HepG2 (cell line): ENCODE data around the gene ZBTB44.

Source experiments
- CREB1 ChIP-seq, 2 experiments: fragments of 450-650 bp in 1 of 2; IDR thresholded peaks; 2 replicates each; pipeline ENCODE4 v1.6.1; 2016 to 2017; ENCODE audit warnings: control low read depth in 1 of 2, mild to moderate bottlenecking in 1 of 2, missing compliant biosample characterization in 1 of 2, missing genetic modification characterization in 1 of 2
- CTCF ChIP-seq: sonication (generic); formaldehyde crosslinking; IDR thresholded peaks from 2 replicates; pipeline ENCODE4 v1.5.0; 2020; ENCODE audit warnings: mild to moderate bottlenecking, missing genetic modification reagents, moderate library complexity
- IKZF4 ChIP-seq: sonication (generic); formaldehyde crosslinking; IDR thresholded peaks from 2 replicates; pipeline ENCODE4 v1.5.1; 2020; ENCODE audit warnings: borderline replicate concordance, mild to moderate bottlenecking, low read depth, missing genetic modification reagents; ENCODE audit errors: not compliant biosample characterization
- LBX2 ChIP-seq: sonication (generic); formaldehyde crosslinking; IDR thresholded peaks from 2 replicates; pipeline ENCODE4 v1.5.0; 2020; ENCODE audit warnings: missing genetic modification reagents, mild to moderate bottlenecking, borderline replicate concordance
- MAFF ChIP-seq: IDR thresholded peaks from 2 replicates; pipeline ENCODE4 v1.6.1; 2011; ENCODE audit warnings: low read depth, low read length, improper control_type of control experiment
- NR2F6 ChIP-seq, 2 experiments: IDR thresholded peaks; 2 replicates each; pipeline ENCODE4 v1.6.1; 2016; ENCODE audit warnings: antibody characterized with exemption in 1 of 2, mild to moderate bottlenecking in 1 of 2
- RXRA ChIP-seq: sonication (generic); formaldehyde crosslinking; IDR thresholded peaks from 2 replicates; pipeline ENCODE4 v1.5.1; 2020; ENCODE audit warnings: missing genetic modification reagents
- TERF1 ChIP-seq: sonication (generic); formaldehyde crosslinking; IDR thresholded peaks from 2 replicates; pipeline ENCODE4 v1.8.0; 2022; ENCODE audit warnings: mild to moderate bottlenecking, missing genetic modification reagents, moderate library complexity
- WIZ ChIP-seq: sonication (generic); formaldehyde crosslinking; IDR thresholded peaks from 2 replicates; pipeline ENCODE4 v1.5.1; 2020; ENCODE audit warnings: mild to moderate bottlenecking, missing genetic modification reagents
- ZNF431 ChIP-seq: sonication (generic); formaldehyde crosslinking; IDR thresholded peaks from 2 replicates; pipeline ENCODE4 v1.9.0; 2022; ENCODE audit warnings: missing genetic modification reagents, low read depth, mild to moderate bottlenecking, borderline replicate concordance
- ZNF83 ChIP-seq: sonication (generic); formaldehyde crosslinking; IDR thresholded peaks from 2 replicates; pipeline ENCODE4 v1.4.0; 2020; ENCODE audit warnings: missing genetic modification reagents, mild to moderate bottlenecking, borderline replicate concordance
- ZNF839 ChIP-seq: sonication (generic); formaldehyde crosslinking; IDR thresholded peaks from 2 replicates; pipeline ENCODE4 v1.4.0; 2020; ENCODE audit warnings: missing genetic modification reagents, mild to moderate bottlenecking, borderline replicate concordance

- TF ChIP-seq WIZ (CRISPR knock-in tag) (no peak), CTCF (CRISPR knock-in tag) (no peak), IKZF4 (CRISPR knock-in tag) (no peak), LBX2 (CRISPR knock-in tag) (no peak), CREB1 (IDR thresholded peaks at IDR 0.05) (no peak), CREB1 (CRISPR knock-in tag; IDR thresholded peaks at IDR 0.05) (no peak), RXRA (CRISPR knock-in tag) (no peak), NR2F6 (IDR thresholded peaks at IDR 0.05) (no peak), NR2F6 (CRISPR knock-in tag; IDR thresholded peaks at IDR 0.05) (no peak), ZNF431 (no peak), ZNF839 (CRISPR knock-in tag) (no peak), ZNF83 (CRISPR knock-in tag) (no peak), TERF1 (CRISPR knock-in tag) (no peak), MAFF (no peak)
These were observed 15.5 kb upstream of the ZBTB44 start for GRCh38 chr11:130330101-130330684.
